Subcutaneous adipose tissue (tissue), 4 donors: ENCODE data around the gene ORAI3. TPM values are rescaled to one million over a fixed set of nuclear protein-coding genes. Genes with fewer than 3 reads are reported as not detected.

Source experiments
- total RNA-seq, 4 donors: library from RNA; depleted of rRNA; stranded (reverse); fragments of >200 nt; gene quantifications; one replicate each; pipeline ENCODE4 v1.1.0, GENCODE V29; 2016
- TF ChIP-seq, protein P1 (sequence below): fragments of 450-650 bp; IDR thresholded peaks from one replicate; pipeline ENCODE4 v1.5.1; 2016; ENCODE audit warnings: low read depth, mild to moderate bottlenecking, control low read depth, antibody characterized with exemption, moderate library complexity

Gene ORAI3
- total RNA-seq, 4 donors from 2014 or later, result 13.4 to 41.1 (median 36.3) TPM

DNA sequence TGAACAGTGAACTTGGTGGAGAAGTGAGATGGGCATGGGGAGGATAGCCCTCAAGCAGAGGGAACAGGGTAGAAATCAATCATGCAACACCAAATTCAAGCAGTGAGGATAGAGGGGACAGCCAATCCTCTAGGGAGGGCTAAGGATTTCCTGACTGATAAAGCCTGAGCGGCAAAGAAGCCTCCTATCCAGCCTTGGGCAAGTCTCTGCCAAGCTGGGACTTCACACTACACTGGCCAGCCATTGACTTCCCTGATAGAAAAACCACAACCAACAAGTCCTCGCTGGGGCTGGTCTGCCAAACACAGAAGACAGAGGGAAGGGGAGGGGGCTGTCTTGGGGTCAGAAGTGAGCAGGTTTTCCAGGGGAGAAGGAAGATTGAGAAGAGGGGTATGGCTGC, 28.0 kb upstream of the ORAI3 start:
- TF ChIP-seq, protein P1, sequence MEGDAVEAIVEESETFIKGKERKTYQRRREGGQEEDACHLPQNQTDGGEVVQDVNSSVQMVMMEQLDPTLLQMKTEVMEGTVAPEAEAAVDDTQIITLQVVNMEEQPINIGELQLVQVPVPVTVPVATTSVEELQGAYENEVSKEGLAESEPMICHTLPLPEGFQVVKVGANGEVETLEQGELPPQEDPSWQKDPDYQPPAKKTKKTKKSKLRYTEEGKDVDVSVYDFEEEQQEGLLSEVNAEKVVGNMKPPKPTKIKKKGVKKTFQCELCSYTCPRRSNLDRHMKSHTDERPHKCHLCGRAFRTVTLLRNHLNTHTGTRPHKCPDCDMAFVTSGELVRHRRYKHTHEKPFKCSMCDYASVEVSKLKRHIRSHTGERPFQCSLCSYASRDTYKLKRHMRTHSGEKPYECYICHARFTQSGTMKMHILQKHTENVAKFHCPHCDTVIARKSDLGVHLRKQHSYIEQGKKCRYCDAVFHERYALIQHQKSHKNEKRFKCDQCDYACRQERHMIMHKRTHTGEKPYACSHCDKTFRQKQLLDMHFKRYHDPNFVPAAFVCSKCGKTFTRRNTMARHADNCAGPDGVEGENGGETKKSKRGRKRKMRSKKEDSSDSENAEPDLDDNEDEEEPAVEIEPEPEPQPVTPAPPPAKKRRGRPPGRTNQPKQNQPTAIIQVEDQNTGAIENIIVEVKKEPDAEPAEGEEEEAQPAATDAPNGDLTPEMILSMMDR, result no peak

DNA sequence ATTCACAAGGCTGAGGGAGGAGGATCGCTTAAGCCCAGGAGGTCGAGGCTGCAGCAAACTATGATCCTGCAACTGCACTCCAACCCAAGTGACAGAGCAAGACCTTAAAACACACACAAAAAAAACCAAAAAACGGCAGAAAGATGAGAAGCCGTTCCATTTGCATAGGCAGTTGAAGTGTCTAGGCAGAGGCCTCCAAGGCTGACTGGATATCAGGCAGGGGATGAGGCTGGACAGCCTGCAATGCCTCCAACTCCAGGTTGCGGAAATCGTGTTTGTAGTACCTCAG, 27.5 kb upstream of the ORAI3 start:
- TF ChIP-seq, protein P1, result no peak

DNA sequence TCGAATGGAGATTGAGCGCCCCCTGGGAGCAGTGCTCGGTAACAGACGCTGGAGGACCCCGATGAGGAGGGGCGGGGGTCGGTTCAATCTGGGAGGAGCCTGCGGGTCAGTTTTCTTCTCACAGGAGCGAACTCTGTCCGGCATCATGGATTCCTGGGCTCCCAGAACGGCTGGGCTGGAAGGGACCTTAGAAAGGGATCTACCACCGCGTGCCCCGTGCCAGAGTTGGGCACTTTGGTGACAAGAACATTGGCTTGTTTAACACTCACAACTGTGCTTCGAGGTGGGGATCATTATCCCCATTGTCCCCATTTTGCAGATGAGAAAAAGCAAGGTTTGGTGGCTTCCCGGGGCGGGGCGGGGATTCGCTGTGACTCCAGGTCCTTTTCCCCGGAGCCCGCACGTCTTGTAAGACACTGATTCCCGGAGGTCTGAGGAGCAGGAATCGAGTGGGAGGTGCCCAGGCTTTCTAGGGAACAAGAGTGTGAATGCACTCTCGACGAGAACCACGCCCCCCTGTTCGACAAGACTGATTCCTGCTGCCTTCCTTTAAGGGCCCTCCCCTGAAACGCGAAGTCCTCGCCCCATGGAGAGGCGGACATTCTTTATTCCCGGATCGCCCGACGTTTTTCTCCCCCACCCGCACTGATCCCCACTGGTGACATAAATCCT, 27.0 kb upstream of the ORAI3 start:
- TF ChIP-seq, protein P1, result no peak

DNA sequence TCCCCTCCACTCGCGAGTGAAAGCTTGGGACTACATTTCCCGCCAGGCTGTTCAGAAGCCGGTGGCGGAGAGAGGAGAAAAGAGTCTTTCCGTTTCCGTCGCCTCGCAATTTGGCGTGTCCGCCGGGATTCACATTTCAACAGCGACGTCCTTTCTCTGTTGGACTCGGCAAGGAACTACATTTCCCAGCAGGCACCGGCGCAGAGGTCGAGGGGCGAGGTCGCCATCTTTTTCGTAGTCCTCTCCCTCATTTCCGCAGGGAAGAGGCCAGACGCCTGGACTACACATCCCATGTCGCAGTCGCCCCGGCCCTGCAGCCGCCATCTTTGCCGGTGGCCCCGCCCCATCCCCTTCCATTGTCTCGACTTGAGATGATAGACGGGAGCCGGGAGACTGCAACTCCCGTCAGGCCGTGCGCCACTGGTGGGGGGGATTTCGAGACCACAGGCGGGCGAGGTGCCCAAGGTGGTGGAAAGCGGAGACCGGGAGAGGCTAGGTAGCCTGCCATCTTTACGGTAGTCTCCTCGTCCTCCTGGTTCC, 26.4 kb upstream of the ORAI3 start:
- TF ChIP-seq, protein P1, result no peak

DNA sequence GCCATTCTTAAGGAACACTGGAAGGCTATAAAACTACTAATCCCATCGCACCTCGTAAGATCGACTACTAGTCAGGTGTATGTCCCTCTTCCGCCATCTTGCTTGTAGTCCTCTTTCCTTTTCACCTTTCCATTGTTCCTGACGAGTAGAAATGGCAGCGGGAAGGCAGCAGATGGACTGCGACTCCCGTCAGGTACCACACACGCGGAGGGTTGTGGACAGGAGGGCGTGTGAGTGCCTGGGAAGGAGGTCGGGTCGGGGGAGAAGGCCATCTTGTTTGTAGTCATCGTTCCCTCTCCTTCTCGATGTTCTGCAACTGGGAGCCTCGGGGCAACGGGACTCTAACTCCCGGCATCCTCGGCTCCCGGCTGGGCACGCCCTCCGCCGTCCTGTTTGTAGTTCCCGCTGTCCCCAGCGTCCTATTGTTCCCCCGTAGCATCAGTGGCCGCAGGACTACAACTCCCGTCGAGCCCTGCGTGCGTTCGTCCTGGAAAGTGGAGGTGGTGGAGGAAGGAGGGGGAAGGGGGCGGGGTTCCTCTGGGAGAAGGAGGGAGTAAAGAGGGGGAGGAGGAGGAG, 25.8 kb upstream of the ORAI3 start:
- TF ChIP-seq, protein P1, result no peak

DNA sequence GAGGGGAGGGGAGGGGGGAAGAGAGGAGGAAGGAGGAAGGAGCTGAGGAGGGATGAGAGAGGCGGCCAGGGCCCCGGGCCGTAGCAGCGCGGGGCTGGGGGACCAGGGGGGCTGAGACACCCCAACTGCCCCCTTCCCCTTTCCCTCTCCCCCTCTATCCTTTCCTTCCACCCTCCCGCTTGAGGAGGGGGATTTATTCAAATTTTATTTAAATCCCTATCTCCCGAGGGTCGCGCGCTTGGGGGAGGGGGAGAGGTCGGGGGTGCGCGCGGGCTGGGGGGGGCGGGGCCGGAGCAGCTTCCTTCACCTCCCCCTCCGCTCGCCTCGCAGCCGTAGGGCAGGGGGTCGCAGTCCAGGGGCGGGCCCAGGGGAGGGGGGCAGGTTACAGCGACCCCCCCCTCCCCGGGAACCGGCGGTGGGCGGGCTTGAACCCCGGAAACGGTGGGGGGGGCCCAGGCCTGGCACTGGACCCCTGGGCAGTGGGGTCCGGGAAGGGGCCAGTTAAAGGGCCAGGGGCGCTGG, 25.3 kb upstream of the ORAI3 start, which contains the start of gene FBXL19:
Gene FBXL19 (plus strand): TSS at position 19 of the 522 bp plus-strand sequence. CDS start 2,183 bp downstream, outside the sequence.
- TF ChIP-seq, protein P1, result no peak

DNA sequence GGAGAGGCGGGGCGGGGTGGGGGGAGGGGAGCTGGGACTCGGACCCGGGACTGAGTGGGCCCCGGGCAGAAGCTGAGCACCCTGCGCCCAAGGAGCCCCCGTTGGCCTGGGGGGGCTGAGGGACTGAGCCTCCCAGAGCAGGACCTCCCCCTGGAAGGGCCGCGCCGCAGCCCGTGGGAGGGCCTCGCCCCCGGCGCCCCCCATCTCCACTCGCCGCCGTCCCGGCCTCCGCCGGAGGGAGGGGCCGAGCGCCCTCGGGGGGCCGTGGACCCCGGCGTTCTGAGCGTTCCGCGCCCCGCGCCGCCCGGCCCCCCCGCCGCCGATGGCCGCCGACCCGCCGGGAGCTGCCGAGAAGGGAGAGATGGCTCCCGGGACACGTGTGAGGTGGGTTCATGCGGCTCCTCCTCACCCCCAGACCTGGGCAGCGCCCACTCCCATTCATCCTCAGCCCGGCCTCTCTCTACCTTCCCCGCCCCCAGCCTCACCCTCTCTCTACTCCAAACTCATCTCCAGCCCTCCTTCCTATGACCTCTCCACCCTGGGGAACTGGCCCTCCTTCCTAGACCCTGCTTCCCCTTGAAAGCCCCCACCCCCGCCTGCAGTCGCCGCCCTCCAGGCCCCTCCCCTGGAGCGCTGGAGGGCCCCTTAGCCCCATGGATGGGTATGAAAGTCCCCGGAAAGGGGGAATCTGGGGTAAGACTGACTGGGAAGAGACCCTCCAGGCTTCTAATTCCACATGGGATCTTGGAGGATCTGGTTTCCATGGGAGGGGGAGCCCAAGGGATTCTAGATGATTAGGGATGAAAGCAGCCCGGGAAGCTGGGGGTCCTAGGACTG, 24.6 kb upstream of the ORAI3 start:
- TF ChIP-seq, protein P1, result no peak
